GM12878 (cell line): ENCODE results near the gene DIP2C. TPM values are rescaled to one million over a fixed set of nuclear protein-coding genes. Genes with fewer than 3 reads are reported as not detected.

Experiments used
- ATF7 ChIP-seq: fragments of 450-650 bp; IDR thresholded peaks from 2 replicates; pipeline ENCODE4 v1.6.1; 2016; ENCODE audit warnings: low read depth, mild to moderate bottlenecking
- CHD1 ChIP-seq: IDR thresholded peaks from 2 replicates; pipeline ENCODE4 v1.6.1; 2012; ENCODE audit warnings: low read depth, low read length, improper control_type of control experiment
- DPF2 ChIP-seq: fragments of 450-650 bp; IDR thresholded peaks from 2 replicates; pipeline ENCODE4 v1.6.1; 2017; ENCODE audit warnings: mild to moderate bottlenecking
- EP300 ChIP-seq, 2 experiments: fragments of 150-350 bp in 1 of 2; IDR thresholded peaks; 2 replicates each; pipeline ENCODE4 v1.6.1; 2011 to 2012; ENCODE audit warnings: low read depth in 2 of 2, low read length in 2 of 2, borderline replicate concordance in 1 of 2, improper control_type of control experiment in 1 of 2, inconsistent platforms in 1 of 2; ENCODE audit not compliant: control insufficient read depth in 1 of 2
- ESRRA ChIP-seq: IDR thresholded peaks from 2 replicates; pipeline ENCODE4 v1.6.1; 2012; ENCODE audit warnings: mild to moderate bottlenecking, low read length, improper control_type of control experiment
- EZH2 ChIP-seq: IDR thresholded peaks from 2 replicates; pipeline ENCODE4 v1.6.1; 2012; ENCODE audit warnings: low read depth, mild to moderate bottlenecking, control low read depth, inconsistent platforms, low read length, borderline replicate concordance; ENCODE audit not compliant: control insufficient read depth
- KAT2A ChIP-seq: conservative IDR thresholded peaks from 2 replicates; pipeline ENCODE4 v1.6.1; 2011; ENCODE audit warnings: low read depth, low read length; ENCODE audit not compliant: control insufficient read depth
- KLF5 ChIP-seq: fragments of 450-650 bp; IDR thresholded peaks from 2 replicates; pipeline ENCODE4 v1.6.1; 2014; ENCODE audit warnings: mild to moderate bottlenecking; ENCODE audit not compliant: partially characterized antibody
- SMAD1 ChIP-seq: fragments of 450-650 bp; IDR thresholded peaks from 2 replicates; pipeline ENCODE4 v1.6.1; 2018; ENCODE audit warnings: mild to moderate bottlenecking, low read depth; ENCODE audit not compliant: partially characterized antibody
- WRNIP1 ChIP-seq: IDR thresholded peaks from 2 replicates; pipeline ENCODE4 v1.6.1; 2011; ENCODE audit warnings: low read depth, low read length, improper control_type of control experiment, borderline replicate concordance
- ZBTB40 ChIP-seq: fragments of 450-650 bp; IDR thresholded peaks from 2 replicates; pipeline ENCODE4 v1.6.1; 2016; ENCODE audit warnings: mild to moderate bottlenecking, moderate library complexity, borderline replicate concordance
- polyA plus RNA-seq, 11 experiments: library from polyadenylated mRNA; depleted of rRNA in 4 of 11; unstranded in 6 of 11; stranded (reverse) in 5 of 11; fragments of >200 nt; fragmentation: Nextera tagmentation in 4 of 11; fragmentation: Illumina TruSeq in 1 of 11; extraction: Ambion mirVana in 4 of 11; extraction: Trizol in 1 of 11; gene quantifications; 1 replicate in 1 of 11; 2 replicates in 10 of 11; pipeline versions ENCODE4 v1.2.1 to v1.2.3, GENCODE V29; 2011 to 2016; ENCODE audit warnings: inconsistent platforms in 2 of 11, missing spikeins in 2 of 11, low read depth in 1 of 11
- total RNA-seq, 4 experiments: library from RNA; depleted of rRNA in 3 of 4; stranded (reverse); fragments of >200 nt in 3 of 4; fragmentation: Illumina TruSeq in 1 of 4; extraction: Trizol in 1 of 4; gene quantifications; 2 replicates each; pipeline versions ENCODE4 v1.2.1 to v1.2.3, GENCODE V29; 2013 to 2021
- TF ChIP-seq, protein P1 (sequence below): fragments of 450-650 bp; IDR thresholded peaks from 2 replicates; pipeline ENCODE4 v1.6.1; 2017; ENCODE audit warnings: mild to moderate bottlenecking, moderate library complexity
- TF ChIP-seq, protein P2 (sequence below): fragments of 450-650 bp; formaldehyde crosslinking; IDR thresholded peaks from 2 replicates; pipeline ENCODE4 v1.4.0; 2020; ENCODE audit warnings: mild to moderate bottlenecking, moderate library complexity

The DIP2C gene
- total and polyA plus RNA-seq, 10 of the 15 experiments (the other 5 are each of a cell fraction or from before 2014, with no cell fraction given) = 0.01 to 0.10 (median 0.06) TPM

DNA sequence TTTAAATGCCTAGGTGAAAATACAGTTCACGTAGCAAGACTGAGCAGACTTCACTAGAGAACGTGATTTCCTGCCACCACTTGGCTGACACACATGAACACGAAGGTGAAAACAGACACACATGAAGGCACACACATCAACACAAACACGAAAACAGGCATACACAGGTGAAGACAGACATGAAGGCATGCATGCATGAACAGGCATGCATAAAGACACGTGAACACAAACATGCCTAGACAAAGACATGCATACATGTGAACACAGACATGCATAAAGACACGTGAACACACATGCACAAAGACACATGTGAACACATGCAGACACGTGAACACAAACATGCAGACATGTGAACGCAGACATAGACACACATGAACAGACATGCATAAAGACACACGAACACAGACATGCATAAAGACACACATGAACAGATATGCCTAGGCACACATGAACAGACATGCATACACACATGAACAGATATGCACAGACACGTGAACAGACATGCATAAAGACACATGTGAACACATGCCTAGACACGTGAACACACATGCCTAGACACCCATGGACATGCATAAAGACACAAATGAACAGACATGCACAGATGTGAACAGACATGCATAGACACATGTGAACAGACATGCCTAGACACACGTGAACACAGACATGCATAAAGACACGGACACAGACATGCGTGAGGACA lies 311.1 kb downstream of the DIP2C start (continued):
- TF ChIP-seq, protein P1, sequence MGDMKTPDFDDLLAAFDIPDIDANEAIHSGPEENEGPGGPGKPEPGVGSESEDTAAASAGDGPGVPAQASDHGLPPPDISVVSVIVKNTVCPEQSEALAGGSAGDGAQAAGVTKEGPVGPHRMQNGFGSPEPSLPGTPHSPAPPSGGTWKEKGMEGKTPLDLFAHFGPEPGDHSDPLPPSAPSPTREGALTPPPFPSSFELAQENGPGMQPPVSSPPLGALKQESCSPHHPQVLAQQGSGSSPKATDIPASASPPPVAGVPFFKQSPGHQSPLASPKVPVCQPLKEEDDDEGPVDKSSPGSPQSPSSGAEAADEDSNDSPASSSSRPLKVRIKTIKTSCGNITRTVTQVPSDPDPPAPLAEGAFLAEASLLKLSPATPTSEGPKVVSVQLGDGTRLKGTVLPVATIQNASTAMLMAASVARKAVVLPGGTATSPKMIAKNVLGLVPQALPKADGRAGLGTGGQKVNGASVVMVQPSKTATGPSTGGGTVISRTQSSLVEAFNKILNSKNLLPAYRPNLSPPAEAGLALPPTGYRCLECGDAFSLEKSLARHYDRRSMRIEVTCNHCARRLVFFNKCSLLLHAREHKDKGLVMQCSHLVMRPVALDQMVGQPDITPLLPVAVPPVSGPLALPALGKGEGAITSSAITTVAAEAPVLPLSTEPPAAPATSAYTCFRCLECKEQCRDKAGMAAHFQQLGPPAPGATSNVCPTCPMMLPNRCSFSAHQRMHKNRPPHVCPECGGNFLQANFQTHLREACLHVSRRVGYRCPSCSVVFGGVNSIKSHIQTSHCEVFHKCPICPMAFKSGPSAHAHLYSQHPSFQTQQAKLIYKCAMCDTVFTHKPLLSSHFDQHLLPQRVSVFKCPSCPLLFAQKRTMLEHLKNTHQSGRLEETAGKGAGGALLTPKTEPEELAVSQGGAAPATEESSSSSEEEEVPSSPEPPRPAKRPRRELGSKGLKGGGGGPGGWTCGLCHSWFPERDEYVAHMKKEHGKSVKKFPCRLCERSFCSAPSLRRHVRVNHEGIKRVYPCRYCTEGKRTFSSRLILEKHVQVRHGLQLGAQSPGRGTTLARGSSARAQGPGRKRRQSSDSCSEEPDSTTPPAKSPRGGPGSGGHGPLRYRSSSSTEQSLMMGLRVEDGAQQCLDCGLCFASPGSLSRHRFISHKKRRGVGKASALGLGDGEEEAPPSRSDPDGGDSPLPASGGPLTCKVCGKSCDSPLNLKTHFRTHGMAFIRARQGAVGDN = no peak
- TF ChIP-seq ESRRA (no peak), ATF7 (no peak), ZBTB40 (no peak), KAT2A (no peak), EZH2 (no peak), CHD1 (no peak), DPF2 (no peak), SMAD1 (no peak), EP300 (IDR thresholded peaks at IDR 0.05; ENCODE audit: borderline replicate concordance in 1 of 2, control insufficient read depth in 1 of 2, low read depth in 2 of 2, low read length in 2 of 2) (no peak), KLF5 (no peak), WRNIP1 (no peak)
- TF ChIP-seq, protein P2, sequence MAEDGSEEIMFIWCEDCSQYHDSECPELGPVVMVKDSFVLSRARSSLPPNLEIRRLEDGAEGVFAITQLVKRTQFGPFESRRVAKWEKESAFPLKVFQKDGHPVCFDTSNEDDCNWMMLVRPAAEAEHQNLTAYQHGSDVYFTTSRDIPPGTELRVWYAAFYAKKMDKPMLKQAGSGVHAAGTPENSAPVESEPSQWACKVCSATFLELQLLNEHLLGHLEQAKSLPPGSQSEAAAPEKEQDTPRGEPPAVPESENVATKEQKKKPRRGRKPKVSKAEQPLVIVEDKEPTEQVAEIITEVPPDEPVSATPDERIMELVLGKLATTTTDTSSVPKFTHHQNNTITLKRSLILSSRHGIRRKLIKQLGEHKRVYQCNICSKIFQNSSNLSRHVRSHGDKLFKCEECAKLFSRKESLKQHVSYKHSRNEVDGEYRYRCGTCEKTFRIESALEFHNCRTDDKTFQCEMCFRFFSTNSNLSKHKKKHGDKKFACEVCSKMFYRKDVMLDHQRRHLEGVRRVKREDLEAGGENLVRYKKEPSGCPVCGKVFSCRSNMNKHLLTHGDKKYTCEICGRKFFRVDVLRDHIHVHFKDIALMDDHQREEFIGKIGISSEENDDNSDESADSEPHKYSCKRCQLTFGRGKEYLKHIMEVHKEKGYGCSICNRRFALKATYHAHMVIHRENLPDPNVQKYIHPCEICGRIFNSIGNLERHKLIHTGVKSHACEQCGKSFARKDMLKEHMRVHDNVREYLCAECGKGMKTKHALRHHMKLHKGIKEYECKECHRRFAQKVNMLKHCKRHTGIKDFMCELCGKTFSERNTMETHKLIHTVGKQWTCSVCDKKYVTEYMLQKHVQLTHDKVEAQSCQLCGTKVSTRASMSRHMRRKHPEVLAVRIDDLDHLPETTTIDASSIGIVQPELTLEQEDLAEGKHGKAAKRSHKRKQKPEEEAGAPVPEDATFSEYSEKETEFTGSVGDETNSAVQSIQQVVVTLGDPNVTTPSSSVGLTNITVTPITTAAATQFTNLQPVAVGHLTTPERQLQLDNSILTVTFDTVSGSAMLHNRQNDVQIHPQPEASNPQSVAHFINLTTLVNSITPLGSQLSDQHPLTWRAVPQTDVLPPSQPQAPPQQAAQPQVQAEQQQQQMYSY = no peak
